NCI-H524 treated with DMSO at 0.1 percent for 48 hours (cell line): Measurements from ENCODE around the gene TEX13D.
"Not testable (repeated sequence)": the region's sequence is repeated elsewhere in the genome, so short reads cannot be mapped to it uniquely, and the experiment has no call there.

ENCODE experiments used
- DNase-seq: peaks from one replicate; lab custom pipeline; 2025; lab: John Stamatoyannopoulos, UW

Gene TEX13D

DNA sequence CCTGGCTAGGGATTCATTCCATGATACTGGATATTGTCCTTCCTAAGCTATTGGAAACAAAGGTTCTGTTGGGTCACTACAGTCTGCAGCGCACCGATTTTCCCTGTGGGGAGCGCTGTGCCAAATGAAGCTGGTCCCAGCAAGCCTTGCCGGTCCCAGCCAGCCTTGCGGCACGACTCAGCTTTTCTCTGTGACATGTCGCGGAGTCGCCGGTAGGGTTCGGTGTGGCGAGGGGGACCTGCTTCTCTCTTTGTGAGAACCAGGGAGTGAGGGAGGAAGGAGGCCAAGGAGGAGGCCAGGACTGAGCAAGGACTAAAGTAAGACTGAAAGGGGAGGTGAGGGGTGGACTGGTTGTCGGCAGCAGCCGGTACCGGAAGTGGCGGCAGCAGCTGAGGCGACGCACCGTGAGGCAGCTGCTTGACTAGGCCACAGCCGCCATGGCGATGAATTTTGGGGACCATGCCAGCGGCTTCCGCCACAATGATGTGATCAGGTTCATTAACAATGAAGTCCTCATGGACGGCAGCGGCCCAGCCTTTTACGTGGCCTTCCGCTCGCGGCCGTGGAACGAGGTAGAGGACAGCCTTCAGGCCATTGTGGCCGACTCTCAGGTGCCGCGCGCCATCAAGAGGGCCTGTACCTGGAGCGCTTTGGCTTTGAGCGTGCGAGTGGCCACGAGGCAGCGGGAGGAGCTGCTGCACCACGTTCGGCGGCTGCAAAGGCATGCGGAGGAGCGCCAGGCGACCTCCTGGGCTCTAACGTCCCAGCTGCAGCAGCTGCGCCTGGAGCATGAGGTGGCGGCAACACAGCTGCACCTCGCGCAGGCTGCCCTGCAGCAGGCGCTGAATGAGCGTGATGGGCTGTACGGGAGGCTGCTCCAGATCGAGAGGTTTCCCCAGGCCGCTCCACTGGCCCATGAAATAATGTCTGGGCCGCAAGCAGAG is at the start of gene TEX13D:
Gene TEX13D (plus strand): TSS at position 180 of the 944 bp plus-strand sequence. CDS start 258 bp downstream, at position 438.
- DNase-seq = no peak

GRCh38 chrX:124289443-124289842 is 43.0 kb upstream of the TEX13D start:
- DNase-seq = no peak

DNA sequence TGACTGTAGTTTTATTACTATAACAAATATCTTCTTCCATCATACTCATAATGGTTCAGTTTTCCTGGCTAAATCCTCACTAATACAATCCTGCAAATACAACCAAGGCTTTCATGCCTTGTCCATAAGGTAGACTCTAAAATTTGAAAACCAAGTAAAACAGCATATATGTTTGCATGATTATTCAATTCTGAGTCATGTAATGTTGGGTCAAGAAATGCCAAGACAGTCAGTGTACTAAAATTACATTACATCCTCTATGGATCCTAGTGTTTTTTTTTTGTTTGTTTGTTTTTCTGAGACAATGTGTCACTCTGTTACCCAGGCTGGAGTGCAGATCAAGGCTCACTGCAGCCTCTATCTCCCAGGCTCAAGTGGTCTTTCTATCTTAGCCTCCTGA is 38.6 kb upstream of the TEX13D start:
- no peak for DNase-seq

GRCh38 chrX:124299323-124299722 is 33.1 kb upstream of the TEX13D start:
- DNase-seq = not testable (repeated sequence)

GRCh38 chrX:124300405-124300804 is 32.1 kb upstream of the TEX13D start:
- no peak for DNase-seq

- DNase-seq = no peak
Measured at GRCh38 chrX:124307253-124307907, 25.1 kb upstream of the TEX13D start.

- no peak for DNase-seq
Measured at GRCh38 chrX:124325732-124326131, 6.7 kb upstream of the TEX13D start.

GRCh38 chrX:124328765-124329164 is 3.7 kb upstream of the TEX13D start:
- DNase-seq = no peak

GRCh38 chrX:124333862-124334261 is 1.4 kb downstream of the TEX13D start:
- no peak for DNase-seq

- DNase-seq = not testable (repeated sequence)
Measured at GRCh38 chrX:124334555-124334954, 2.1 kb downstream of the TEX13D start.

GRCh38 chrX:124335598-124335997 is 3.1 kb downstream of the TEX13D start:
- DNase-seq = no peak

GRCh38 chrX:124337916-124338315 is 5.5 kb downstream of the TEX13D start:
- no peak for DNase-seq

DNA sequence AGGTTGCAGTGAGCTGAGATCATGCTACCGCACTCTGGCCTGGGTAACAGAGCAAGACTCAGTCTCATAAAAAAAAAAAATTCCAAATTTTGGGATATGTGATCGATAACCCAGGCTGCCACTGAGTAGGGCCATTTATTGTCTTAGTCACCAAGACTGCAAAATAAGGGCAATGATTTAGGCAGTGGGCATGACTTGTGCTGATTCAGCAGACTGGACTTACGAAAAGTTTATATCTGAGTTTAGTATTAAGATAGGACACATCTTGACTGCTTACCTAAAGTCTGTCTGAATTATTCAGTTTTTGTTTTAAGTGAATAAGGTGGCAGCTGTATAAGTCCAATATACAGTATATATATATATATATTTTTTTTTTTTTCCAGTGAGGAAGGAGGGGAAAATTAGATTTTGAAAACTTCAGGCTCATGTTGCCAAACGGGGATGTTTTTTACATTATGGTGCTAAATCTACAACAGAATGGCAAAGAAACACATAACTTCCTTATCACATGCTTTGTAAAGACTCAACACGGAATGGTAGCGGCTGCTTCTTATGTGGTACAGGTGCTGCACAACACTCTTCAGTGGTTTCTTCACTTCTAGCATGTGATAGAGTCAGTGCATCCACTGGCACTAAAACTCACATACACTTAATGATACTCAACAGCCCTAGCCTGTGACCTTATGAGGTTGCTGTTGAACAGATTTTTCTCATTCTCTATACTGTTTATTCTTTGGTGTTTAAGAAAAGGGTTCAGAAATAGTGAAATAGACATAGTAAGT is 6.5 kb downstream of the TEX13D start:
- DNase-seq = no peak

DNA sequence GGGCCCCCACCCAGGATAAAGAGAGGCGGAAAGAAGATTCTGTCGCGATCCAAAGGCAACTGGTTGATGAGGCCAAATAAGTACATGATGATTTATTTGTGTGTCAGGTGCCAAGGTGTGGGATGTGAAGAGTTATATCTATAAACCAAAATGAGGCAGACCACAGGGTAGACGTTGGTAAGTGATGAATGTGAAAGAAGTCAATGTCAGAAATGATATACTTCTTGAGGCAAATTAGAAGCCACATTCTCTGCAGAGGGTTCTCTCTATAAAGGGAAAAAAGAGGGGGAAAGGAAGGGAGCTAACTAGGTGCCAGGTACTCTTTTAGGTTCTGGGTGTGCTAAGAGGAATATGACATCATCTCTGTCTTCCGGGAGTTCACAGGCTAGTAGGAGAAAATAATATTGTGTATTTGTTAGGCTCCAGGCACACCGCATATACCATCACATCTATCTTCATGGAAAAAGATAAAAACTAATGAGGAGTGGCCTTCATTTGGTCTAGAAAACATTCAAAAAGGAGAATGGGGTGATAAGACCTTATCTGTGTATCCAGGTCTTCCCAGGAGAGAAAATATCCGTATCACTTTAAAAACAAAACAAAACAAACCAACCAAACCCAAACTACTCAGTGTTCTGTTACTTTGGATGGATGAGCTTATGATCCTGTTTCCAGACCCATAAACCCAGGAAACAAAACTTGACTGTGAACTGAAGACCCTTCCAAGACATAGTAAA is 9.1 kb downstream of the TEX13D start:
- no peak for DNase-seq

GRCh38 chrX:124342174-124342867 is 9.9 kb downstream of the TEX13D start:
- DNase-seq = no peak

- DNase-seq = no peak
Measured at GRCh38 chrX:124343016-124343415, 10.6 kb downstream of the TEX13D start.

GRCh38 chrX:124344246-124344645 is 11.8 kb downstream of the TEX13D start:
- no peak for DNase-seq

GRCh38 chrX:124346117-124346876 is 13.8 kb downstream of the TEX13D start, which contains the start of gene SH2D1A:
Gene SH2D1A (plus strand): TSS chrX:124346563. CDS start chrX:124346643, 80 bp downstream.
- no peak for DNase-seq

DNA sequence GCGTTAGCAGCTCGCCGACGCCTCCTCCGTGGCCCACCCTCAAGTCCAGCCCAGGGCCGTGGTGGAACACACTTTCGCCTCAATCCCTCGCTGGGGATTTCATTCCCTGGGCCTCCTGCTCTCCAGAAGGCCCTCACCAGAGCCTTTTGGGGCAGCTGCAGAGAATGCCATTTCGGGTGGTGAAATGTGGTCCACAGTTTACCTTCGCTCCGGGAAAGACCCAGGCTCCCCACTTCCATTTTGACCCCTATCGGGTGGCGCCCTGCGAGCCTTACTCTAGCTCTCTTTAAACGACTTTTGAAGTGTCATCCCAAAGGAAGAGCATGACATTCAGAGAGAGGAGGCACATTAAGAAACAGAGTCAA is 14.4 kb downstream of the TEX13D start:
- no peak for DNase-seq

DNA sequence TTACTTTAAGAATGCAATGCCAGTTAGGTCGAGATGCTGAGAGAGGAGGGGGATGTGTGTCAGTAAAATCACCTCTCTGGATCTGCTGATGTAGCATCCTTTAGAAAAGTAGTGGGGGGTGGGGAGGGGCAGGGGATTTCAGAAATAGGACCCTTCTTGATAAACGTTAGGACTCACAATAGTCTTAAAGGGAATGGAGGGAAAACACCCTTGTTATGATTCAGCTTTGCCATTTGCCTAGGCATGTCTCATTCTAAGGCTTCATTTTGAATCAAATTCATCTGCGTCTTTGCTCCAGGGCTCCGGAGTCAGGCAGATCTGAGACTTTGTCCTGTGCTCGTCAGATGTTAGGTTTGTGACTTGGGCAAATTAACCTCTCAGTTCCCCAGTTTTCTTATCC is 14.8 kb downstream of the TEX13D start:
- no peak for DNase-seq
